ENCODE measurements around the gene RIOK1.
"Not testable (repeated sequence)": the region's sequence is repeated elsewhere in the genome, so short reads cannot be mapped to it uniquely, and the experiment has no call there.

DNA sequence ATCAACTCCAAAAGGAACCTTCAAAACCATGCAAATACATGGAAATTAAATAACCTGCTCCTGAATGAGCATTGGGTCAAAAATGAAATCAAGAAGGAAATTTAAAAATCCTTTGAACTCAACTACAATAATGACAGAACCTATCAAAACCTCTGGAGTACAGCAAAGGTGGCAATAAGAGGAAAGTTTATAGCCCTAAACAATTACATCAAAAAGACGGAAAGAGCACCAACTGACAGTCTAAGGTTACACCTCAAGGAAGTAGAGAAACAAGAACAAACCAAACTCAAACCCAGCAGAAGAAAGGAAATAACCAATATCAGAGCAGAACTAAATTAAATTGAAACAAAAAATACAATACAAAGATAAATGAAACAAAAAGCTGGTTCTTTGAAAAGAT lies 39.0 kb upstream of the RIOK1 start:
- TF ChIP-seq, protein P1, sequence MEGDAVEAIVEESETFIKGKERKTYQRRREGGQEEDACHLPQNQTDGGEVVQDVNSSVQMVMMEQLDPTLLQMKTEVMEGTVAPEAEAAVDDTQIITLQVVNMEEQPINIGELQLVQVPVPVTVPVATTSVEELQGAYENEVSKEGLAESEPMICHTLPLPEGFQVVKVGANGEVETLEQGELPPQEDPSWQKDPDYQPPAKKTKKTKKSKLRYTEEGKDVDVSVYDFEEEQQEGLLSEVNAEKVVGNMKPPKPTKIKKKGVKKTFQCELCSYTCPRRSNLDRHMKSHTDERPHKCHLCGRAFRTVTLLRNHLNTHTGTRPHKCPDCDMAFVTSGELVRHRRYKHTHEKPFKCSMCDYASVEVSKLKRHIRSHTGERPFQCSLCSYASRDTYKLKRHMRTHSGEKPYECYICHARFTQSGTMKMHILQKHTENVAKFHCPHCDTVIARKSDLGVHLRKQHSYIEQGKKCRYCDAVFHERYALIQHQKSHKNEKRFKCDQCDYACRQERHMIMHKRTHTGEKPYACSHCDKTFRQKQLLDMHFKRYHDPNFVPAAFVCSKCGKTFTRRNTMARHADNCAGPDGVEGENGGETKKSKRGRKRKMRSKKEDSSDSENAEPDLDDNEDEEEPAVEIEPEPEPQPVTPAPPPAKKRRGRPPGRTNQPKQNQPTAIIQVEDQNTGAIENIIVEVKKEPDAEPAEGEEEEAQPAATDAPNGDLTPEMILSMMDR (IDR thresholded peaks at IDR 0.05 in 4 of 5, conservative IDR thresholded peaks at IDR 0.05 in 1 of 5), result not testable (repeated sequence)
- not testable (repeated sequence) for TF ChIP-seq POLR2A (IDR thresholded peaks at IDR 0.05)
